HEK293 (cell line): Measurements from ENCODE around the gene RAB39A.

Experiments
- CTCF ChIA-PET: fragments of 350-600 bp; formaldehyde crosslinking; extraction: SDS; loops from one replicate; lab custom pipeline; 2021; ENCODE audit warnings: antibody characterized with exemption; lab: Yijun Ruan, JAX
- POLR2A ChIA-PET: fragments of 300-600 bp; formaldehyde crosslinking; extraction: SDS; loops from one replicate; lab custom pipeline; 2020; ENCODE audit warnings: antibody characterized with exemption, inconsistent platforms; lab: Yijun Ruan, JAX
- H3K27ac ChIP-seq: fragments of 200-500 bp; sonication (Bioruptor generic); 2 replicates; pipeline ENCODE4 v1.5.1; 2014; ENCODE audit warnings: low read depth, low read length, control low read depth, inconsistent platforms; ENCODE audit errors: extremely low read depth
- H3K36me3 ChIP-seq, 2 experiments: fragments of 200-500 bp in 1 of 2; sonication (Bioruptor generic) in 1 of 2; 1 replicate in 1 of 2; 2 replicates in 1 of 2; pipeline ENCODE4 v1.5.1; 2014 to 2017; ENCODE audit warnings: inconsistent platforms in 2 of 2, low read length in 2 of 2; ENCODE audit not compliant: control insufficient read depth in 2 of 2, insufficient read depth in 1 of 2
- H3K4me1 ChIP-seq: fragments of 200-500 bp; sonication (Bioruptor generic); 2 replicates; pipeline ENCODE4 v1.5.1; 2014; ENCODE audit warnings: mild to moderate bottlenecking, low read length, inconsistent platforms; ENCODE audit not compliant: control insufficient read depth, insufficient read depth
- H3K4me3 ChIP-seq: 2 replicates; pipeline ENCODE4 v1.5.1; 2011; ENCODE audit warnings: low read depth, mild to moderate bottlenecking, control low read depth, low read length, moderate library complexity
- H3K9me3 ChIP-seq: fragments of 200-500 bp; sonication (Bioruptor generic); 2 replicates; pipeline ENCODE4 v1.5.1; 2014; ENCODE audit warnings: low read depth, low read length, inconsistent platforms; ENCODE audit not compliant: control insufficient read depth, insufficient read depth
- HOXD13 ChIP-seq: sonication (generic); formaldehyde crosslinking; IDR thresholded peaks from 2 replicates; pipeline ENCODE4 v1.8.0; 2022; ENCODE audit warnings: missing genetic modification reagents, borderline replicate concordance
- KLF8 ChIP-seq: fragments of 450-650 bp; formaldehyde crosslinking; IDR thresholded peaks from 2 replicates; pipeline ENCODE4 v1.5.1; 2016; ENCODE audit warnings: missing biosample characterization, missing genetic modification characterization
- KLF9 ChIP-seq: fragments of 450-650 bp; formaldehyde crosslinking; IDR thresholded peaks from 2 replicates; pipeline ENCODE4 v1.5.1; 2016; ENCODE audit warnings: missing biosample characterization, missing genetic modification characterization, low read depth
- REPIN1 ChIP-seq: fragments of 450-650 bp; formaldehyde crosslinking; IDR thresholded peaks from 2 replicates; pipeline ENCODE4 v1.5.1; 2017; ENCODE audit warnings: missing biosample characterization, missing genetic modification characterization, low read depth
- SP7 ChIP-seq: fragments of 450-650 bp; formaldehyde crosslinking; IDR thresholded peaks from 2 replicates; pipeline ENCODE4 v1.5.1; 2016; ENCODE audit warnings: missing biosample characterization, missing genetic modification characterization
- ZBTB20 ChIP-seq: fragments of 450-650 bp; formaldehyde crosslinking; IDR thresholded peaks from 2 replicates; pipeline ENCODE4 v1.5.1; 2016; ENCODE audit warnings: missing biosample characterization, missing genetic modification characterization
- ZNF138 ChIP-seq: fragments of 450-650 bp; formaldehyde crosslinking; IDR thresholded peaks from 2 replicates; pipeline ENCODE4 v1.5.1; 2016; ENCODE audit warnings: missing biosample characterization, missing genetic modification characterization, borderline replicate concordance
- ZNF146 ChIP-seq: fragments of 450-650 bp; formaldehyde crosslinking; IDR thresholded peaks from 2 replicates; pipeline ENCODE4 v1.5.1; 2016; ENCODE audit warnings: missing biosample characterization, missing genetic modification characterization
- ZNF157 ChIP-seq: fragments of 450-650 bp; formaldehyde crosslinking; IDR thresholded peaks from 2 replicates; pipeline ENCODE4 v1.5.1; 2016; ENCODE audit warnings: missing biosample characterization, missing genetic modification characterization
- ZNF416 ChIP-seq: fragments of 450-650 bp; formaldehyde crosslinking; IDR thresholded peaks from 2 replicates; pipeline ENCODE4 v1.5.1; 2016; ENCODE audit warnings: missing biosample characterization, missing genetic modification characterization
- ZNF521 ChIP-seq: fragments of 450-650 bp; formaldehyde crosslinking; IDR thresholded peaks from 2 replicates; pipeline ENCODE4 v1.5.1; 2017; ENCODE audit warnings: missing biosample characterization, mild to moderate bottlenecking, missing genetic modification characterization
- ZNF530 ChIP-seq: fragments of 450-650 bp; formaldehyde crosslinking; IDR thresholded peaks from 2 replicates; pipeline ENCODE4 v1.5.1; 2016; ENCODE audit warnings: low read depth, missing biosample characterization, missing genetic modification characterization
- ZNF555 ChIP-seq: fragments of 450-650 bp; formaldehyde crosslinking; conservative IDR thresholded peaks from 2 replicates; pipeline ENCODE4 v1.5.1; 2017; ENCODE audit warnings: missing biosample characterization, mild to moderate bottlenecking, missing genetic modification characterization, inconsistent platforms
- ZNF623 ChIP-seq: fragments of 450-650 bp; formaldehyde crosslinking; IDR thresholded peaks from 2 replicates; pipeline ENCODE4 v1.5.1; 2016; ENCODE audit warnings: missing biosample characterization, missing genetic modification characterization
- ZNF624 ChIP-seq: fragments of 450-650 bp; formaldehyde crosslinking; IDR thresholded peaks from 2 replicates; pipeline ENCODE4 v1.5.1; 2017; ENCODE audit warnings: missing biosample characterization, missing genetic modification characterization
- ZNF664 ChIP-seq: fragments of 450-650 bp; formaldehyde crosslinking; IDR thresholded peaks from 2 replicates; pipeline ENCODE4 v1.5.1; 2016; ENCODE audit warnings: missing biosample characterization, missing genetic modification characterization
- ZNF76 ChIP-seq: fragments of 450-650 bp; formaldehyde crosslinking; IDR thresholded peaks from 2 replicates; pipeline ENCODE4; 2016; ENCODE audit warnings: low read depth, missing biosample characterization, missing genetic modification characterization, borderline replicate concordance
- ZNF843 ChIP-seq: fragments of 450-650 bp; formaldehyde crosslinking; IDR thresholded peaks from 2 replicates; pipeline ENCODE4 v1.5.1; 2016; ENCODE audit warnings: missing biosample characterization, missing genetic modification characterization
- ZSCAN30 ChIP-seq: fragments of 450-650 bp; IDR thresholded peaks from 2 replicates; pipeline ENCODE4 v1.5.1; 2018; ENCODE audit warnings: missing biosample characterization, mild to moderate bottlenecking, missing genetic modification characterization, moderate library complexity
- TF ChIP-seq, protein P1 (sequence below): fragments of 450-650 bp; formaldehyde crosslinking; IDR thresholded peaks from 2 replicates; pipeline ENCODE4 v1.5.1; 2016; ENCODE audit warnings: missing biosample characterization, missing genetic modification characterization, borderline replicate concordance
- TF ChIP-seq, protein P2 (sequence below): fragments of 450-650 bp; formaldehyde crosslinking; IDR thresholded peaks from 2 replicates; pipeline ENCODE4 v1.5.1; 2016; ENCODE audit warnings: missing biosample characterization, missing genetic modification characterization, low read depth
- TF ChIP-seq, protein P3 (sequence below): IDR thresholded peaks from 2 replicates; pipeline ENCODE4 v1.6.1; 2011; ENCODE audit warnings: mild to moderate bottlenecking, low read depth, low read length, borderline replicate concordance
- TF ChIP-seq, protein P4 (sequence below): fragments of 450-650 bp; formaldehyde crosslinking; IDR thresholded peaks from 2 replicates; pipeline ENCODE4 v1.5.1; 2016; ENCODE audit warnings: missing biosample characterization, missing genetic modification characterization, borderline replicate concordance
- TF ChIP-seq, protein P5 (sequence below): fragments of 450-650 bp; formaldehyde crosslinking; IDR thresholded peaks from 2 replicates; pipeline ENCODE4 v1.5.1; 2016; ENCODE audit warnings: missing biosample characterization, missing genetic modification characterization

Gene RAB39A

DNA sequence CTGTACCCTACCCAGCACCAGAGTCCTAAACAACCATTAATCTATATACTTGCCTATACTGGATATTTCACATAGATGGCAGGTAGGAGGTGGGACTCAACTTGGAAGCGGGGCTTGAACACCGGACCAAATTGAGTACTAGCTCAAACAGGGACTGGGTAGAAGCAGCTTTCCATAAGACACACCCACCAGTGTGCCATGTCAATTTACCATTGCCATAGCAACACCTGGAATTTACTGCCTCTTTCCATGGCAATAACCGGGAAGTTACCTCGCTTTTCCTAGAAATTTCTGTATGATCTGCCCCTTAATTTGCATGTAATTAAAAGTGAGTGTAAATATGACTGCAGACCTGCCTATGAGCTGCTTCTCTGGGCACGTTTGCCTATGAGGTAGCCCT lies 41.8 kb downstream of the RAB39A start (continued):
- TF ChIP-seq, protein P1, sequence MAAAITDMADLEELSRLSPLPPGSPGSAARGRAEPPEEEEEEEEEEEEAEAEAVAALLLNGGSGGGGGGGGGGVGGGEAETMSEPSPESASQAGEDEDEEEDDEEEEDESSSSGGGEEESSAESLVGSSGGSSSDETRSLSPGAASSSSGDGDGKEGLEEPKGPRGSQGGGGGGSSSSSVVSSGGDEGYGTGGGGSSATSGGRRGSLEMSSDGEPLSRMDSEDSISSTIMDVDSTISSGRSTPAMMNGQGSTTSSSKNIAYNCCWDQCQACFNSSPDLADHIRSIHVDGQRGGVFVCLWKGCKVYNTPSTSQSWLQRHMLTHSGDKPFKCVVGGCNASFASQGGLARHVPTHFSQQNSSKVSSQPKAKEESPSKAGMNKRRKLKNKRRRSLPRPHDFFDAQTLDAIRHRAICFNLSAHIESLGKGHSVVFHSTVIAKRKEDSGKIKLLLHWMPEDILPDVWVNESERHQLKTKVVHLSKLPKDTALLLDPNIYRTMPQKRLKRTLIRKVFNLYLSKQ (tag by site-specific recombination) = no peak

DNA sequence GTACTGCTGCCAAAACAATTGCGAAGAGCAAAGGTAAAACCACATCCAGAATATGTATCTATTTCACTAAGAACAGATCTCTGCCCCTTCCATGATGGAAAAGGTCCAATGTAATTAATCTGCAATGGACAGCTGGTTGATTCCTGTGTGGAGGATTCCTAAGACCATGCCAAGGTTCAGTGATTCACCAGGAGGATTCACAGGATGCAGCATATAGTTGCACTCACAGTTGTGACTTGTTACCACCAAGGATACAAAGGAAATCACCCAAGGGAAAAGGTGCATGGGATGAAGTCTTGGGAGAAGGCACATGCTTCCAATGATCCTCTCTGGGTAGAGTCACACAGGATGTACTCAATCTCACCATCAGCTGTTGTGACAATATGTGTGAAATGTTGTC lies 45.4 kb downstream of the RAB39A start:
- no peak overlapping the region for H3K4me3 ChIP-seq
- ChIA-PET POLR2A (no interaction called here), CTCF (interaction anchor here (0.6 to 1.1 kb wide), 2 partner anchors 34 to 80 kb away, joined by 3 read pairs; no protein-coding TSS in a partner anchor)
- H3K4me1 ChIP-seq = no peaks in the 10 kb centered on the region
- no peak overlapping the region for H3K27ac ChIP-seq
- no peaks in the 10 kb centered on the region for H3K36me3 ChIP-seq
- TF ChIP-seq ZNF624 (no peak), ZNF138 (no peak), KLF9 (tag by site-specific recombination) (no peak), HOXD13 (CRISPR knock-in tag) (no peak), ZNF157 (tag by site-specific recombination) (no peak), ZNF521 (no peak), ZNF76 (no peak), ZNF146 (tag by site-specific recombination) (no peak), ZSCAN30 (tag by site-specific recombination) (no peak), ZNF530 (tag by site-specific recombination) (no peak), SP7 (no peak), ZBTB20 (tag by site-specific recombination) (no peak), REPIN1 (tag by site-specific recombination) (no peak), ZNF416 (tag by site-specific recombination) (no peak)
- TF ChIP-seq, protein P2, sequence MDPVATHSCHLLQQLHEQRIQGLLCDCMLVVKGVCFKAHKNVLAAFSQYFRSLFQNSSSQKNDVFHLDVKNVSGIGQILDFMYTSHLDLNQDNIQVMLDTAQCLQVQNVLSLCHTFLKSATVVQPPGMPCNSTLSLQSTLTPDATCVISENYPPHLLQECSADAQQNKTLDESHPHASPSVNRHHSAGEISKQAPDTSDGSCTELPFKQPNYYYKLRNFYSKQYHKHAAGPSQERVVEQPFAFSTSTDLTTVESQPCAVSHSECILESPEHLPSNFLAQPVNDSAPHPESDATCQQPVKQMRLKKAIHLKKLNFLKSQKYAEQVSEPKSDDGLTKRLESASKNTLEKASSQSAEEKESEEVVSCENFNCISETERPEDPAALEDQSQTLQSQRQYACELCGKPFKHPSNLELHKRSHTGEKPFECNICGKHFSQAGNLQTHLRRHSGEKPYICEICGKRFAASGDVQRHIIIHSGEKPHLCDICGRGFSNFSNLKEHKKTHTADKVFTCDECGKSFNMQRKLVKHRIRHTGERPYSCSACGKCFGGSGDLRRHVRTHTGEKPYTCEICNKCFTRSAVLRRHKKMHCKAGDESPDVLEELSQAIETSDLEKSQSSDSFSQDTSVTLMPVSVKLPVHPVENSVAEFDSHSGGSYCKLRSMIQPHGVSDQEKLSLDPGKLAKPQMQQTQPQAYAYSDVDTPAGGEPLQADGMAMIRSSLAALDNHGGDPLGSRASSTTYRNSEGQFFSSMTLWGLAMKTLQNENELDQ = no peak
- TF ChIP-seq, protein P3, sequence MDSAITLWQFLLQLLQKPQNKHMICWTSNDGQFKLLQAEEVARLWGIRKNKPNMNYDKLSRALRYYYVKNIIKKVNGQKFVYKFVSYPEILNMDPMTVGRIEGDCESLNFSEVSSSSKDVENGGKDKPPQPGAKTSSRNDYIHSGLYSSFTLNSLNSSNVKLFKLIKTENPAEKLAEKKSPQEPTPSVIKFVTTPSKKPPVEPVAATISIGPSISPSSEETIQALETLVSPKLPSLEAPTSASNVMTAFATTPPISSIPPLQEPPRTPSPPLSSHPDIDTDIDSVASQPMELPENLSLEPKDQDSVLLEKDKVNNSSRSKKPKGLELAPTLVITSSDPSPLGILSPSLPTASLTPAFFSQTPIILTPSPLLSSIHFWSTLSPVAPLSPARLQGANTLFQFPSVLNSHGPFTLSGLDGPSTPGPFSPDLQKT = no peak
- H3K9me3 ChIP-seq = no peaks in the 10 kb centered on the region

DNA sequence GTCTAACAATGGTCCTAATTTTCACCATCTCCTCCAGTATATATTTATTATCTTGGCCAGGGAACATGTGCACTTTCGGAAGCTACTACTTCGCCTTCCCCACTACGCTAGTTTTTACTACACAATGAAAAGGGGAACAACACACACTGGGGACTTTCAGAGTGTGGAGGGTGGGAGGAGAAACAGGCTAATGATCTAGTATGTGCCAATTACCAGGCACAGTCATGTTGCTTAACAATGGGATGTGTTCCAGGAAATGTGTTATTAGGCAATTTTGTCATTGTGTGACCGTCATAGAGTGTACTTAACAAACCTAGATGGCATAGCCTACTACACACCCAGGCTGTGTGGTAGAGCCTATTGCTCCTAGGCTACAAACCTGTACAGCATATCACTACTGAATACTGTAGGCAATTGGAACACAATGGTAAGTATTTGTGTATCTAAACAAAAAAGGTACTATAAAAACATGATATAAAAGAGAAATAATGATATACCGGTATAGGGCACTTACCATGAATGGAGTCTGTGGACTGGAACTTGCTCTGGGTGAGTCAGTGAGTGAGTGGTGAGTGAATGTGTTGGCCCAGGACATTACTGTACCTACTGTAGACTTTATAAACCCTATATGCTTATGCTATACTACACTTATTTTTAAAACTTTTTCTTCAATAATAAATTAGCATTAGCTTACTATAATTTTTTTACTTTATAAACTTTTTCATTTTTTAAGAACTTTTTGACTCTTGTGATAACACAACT lies 60.3 kb downstream of the RAB39A start:
- POLR2A ChIA-PET = no interaction called here
- H3K9me3 ChIP-seq = no peaks in the 10 kb centered on the region
- H3K36me3 ChIP-seq = no peaks in the 10 kb centered on the region
- H3K27ac ChIP-seq = no peak overlapping the region
- no peaks in the 10 kb centered on the region for H3K4me1 ChIP-seq
- TF ChIP-seq KLF8 (tag by site-specific recombination) (no peak), ZNF843 (tag by site-specific recombination) (no peak), ZNF623 (tag by site-specific recombination) (no peak), ZNF664 (tag by site-specific recombination) (no peak), ZSCAN30 (tag by site-specific recombination) (no peak), ZNF555 (no peak)
- TF ChIP-seq, protein P4, sequence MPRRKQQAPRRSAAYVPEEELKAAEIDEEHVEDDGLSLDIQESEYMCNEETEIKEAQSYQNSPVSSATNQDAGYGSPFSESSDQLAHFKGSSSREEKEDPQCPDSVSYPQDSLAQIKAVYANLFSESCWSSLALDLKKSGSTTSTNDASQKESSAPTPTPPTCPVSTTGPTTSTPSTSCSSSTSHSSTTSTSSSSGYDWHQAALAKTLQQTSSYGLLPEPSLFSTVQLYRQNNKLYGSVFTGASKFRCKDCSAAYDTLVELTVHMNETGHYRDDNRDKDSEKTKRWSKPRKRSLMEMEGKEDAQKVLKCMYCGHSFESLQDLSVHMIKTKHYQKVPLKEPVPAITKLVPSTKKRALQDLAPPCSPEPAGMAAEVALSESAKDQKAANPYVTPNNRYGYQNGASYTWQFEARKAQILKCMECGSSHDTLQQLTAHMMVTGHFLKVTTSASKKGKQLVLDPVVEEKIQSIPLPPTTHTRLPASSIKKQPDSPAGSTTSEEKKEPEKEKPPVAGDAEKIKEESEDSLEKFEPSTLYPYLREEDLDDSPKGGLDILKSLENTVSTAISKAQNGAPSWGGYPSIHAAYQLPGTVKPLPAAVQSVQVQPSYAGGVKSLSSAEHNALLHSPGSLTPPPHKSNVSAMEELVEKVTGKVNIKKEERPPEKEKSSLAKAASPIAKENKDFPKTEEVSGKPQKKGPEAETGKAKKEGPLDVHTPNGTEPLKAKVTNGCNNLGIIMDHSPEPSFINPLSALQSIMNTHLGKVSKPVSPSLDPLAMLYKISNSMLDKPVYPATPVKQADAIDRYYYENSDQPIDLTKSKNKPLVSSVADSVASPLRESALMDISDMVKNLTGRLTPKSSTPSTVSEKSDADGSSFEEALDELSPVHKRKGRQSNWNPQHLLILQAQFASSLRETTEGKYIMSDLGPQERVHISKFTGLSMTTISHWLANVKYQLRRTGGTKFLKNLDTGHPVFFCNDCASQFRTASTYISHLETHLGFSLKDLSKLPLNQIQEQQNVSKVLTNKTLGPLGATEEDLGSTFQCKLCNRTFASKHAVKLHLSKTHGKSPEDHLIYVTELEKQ (tag by site-specific recombination) = no peak
- TF ChIP-seq, protein P5, sequence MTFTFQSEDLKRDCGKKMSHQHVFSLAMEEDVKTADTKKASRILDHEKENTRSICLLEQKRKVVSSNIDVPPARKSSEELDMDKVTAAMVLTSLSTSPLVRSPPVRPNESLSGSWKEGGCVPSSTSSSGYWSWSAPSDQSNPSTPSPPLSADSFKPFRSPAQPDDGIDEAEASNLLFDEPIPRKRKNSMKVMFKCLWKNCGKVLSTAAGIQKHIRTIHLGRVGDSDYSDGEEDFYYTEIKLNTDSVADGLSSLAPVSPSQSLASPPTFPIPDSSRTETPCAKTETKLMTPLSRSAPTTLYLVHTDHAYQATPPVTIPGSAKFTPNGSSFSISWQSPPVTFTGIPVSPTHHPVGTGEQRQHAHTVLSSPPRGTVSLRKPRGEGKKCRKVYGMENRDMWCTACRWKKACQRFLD (tag by site-specific recombination) = no peak
- H3K4me3 ChIP-seq = no peak overlapping the region
- CTCF ChIA-PET = interaction anchor here (0.6 to 1.7 kb wide), 4 partner anchors 11 to 524 kb away, joined by 3 to 7 read pairs (median 6); partner anchors contain the start of gene CUL5
